GM10266 (cell line): Measurements from ENCODE around the gene THAP2.

Experiments used
- DNase-seq: peaks from one replicate; pipeline ENCODE4 v3.0.0; 2012; ENCODE audit errors: extremely low spot score
- TF ChIP-seq, protein P1 (sequence below): IDR thresholded peaks from 2 replicates; pipeline ENCODE4 v1.5.1; 2012; ENCODE audit warnings: mild to moderate bottlenecking, low read depth; ENCODE audit not compliant: control insufficient read depth, insufficient read depth; ENCODE audit errors: missing control alignments

THAP2 gene

DNA sequence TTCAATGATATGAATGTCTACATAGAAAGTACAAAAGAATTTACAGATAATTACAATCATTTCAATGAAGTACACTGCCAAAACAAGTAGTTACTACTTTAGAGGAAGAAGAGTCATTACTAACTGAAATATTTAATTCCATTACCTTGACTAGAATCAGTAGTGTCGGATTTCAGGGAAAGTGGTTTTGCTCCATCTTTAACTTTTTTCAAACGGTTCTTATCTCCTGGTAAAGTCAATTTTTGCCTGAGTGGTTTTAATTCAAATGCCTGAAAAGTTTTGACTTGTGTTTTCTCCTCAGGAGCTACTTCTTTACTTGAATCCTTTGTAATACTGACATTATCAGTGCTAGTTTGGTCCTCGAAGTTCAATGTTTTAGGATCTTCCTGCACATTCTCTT lies 7.4 kb upstream of the THAP2 start:
- TF ChIP-seq, protein P1, sequence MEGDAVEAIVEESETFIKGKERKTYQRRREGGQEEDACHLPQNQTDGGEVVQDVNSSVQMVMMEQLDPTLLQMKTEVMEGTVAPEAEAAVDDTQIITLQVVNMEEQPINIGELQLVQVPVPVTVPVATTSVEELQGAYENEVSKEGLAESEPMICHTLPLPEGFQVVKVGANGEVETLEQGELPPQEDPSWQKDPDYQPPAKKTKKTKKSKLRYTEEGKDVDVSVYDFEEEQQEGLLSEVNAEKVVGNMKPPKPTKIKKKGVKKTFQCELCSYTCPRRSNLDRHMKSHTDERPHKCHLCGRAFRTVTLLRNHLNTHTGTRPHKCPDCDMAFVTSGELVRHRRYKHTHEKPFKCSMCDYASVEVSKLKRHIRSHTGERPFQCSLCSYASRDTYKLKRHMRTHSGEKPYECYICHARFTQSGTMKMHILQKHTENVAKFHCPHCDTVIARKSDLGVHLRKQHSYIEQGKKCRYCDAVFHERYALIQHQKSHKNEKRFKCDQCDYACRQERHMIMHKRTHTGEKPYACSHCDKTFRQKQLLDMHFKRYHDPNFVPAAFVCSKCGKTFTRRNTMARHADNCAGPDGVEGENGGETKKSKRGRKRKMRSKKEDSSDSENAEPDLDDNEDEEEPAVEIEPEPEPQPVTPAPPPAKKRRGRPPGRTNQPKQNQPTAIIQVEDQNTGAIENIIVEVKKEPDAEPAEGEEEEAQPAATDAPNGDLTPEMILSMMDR = no peak
- DNase-seq = no peak

DNA sequence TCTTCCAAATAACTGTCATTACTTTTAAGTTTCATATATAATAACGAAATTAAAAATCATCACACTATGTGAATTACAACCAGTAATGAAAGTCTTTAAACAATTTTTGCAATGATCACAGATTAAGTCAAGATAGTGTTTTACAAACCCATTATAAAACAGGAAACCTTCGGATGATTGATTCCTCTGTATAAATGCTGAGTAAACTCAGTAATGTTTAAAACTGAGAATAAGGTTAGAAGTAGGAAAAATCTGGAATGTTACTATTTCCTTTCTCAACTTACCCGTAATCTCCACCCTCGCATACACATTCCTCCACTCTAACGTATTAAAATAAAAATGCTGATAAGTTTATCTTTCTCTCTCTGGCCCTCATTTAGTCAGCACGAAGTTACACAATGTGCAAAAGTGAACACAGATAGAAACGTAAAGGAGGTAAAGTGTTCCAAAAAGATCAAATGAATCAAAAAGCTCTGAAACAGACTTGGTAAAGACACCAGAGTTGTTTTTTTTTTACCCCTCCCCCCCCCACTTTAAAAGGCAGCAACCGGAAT lies 2.0 kb upstream of the THAP2 start:
- DNase-seq = no peak
- TF ChIP-seq, protein P1 = no peak

DNA sequence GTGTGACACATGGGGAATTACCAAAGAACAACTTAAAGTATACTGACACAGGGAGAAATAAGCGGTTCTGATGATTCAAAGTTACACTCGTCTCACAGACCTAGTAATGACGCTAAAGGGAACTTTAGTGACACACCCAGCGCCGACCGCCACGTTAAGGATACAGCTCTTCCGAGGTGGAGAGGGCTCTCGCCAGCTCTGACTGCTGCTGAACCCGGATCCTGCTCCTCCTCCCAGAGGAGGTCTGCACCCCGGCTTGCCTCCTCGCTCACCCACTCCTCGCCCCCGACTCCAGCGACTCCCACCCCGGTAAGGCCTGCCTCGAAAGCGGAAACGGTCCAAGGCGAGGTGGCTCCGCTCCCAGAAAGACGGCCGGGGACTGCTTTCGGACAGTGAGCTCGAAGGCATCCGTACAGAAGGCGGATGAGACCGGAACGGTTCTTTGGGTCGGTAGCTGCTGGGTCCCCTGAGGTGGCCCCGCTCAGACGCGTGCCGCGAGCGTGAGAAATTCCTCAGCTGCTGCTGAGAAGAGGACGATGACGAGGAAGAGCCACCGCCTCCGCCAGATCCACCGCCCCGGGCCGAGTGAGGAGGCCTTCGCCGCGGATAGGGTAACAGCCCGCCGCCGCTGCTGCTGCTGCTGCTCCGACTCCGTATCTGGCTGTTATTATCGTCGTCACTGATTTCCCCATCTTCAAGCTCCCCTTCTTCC lies 1.1 kb upstream of the THAP2 start:
- peak; percentile 26 for DNase-seq
- TF ChIP-seq, protein P1 = no peak

DNA sequence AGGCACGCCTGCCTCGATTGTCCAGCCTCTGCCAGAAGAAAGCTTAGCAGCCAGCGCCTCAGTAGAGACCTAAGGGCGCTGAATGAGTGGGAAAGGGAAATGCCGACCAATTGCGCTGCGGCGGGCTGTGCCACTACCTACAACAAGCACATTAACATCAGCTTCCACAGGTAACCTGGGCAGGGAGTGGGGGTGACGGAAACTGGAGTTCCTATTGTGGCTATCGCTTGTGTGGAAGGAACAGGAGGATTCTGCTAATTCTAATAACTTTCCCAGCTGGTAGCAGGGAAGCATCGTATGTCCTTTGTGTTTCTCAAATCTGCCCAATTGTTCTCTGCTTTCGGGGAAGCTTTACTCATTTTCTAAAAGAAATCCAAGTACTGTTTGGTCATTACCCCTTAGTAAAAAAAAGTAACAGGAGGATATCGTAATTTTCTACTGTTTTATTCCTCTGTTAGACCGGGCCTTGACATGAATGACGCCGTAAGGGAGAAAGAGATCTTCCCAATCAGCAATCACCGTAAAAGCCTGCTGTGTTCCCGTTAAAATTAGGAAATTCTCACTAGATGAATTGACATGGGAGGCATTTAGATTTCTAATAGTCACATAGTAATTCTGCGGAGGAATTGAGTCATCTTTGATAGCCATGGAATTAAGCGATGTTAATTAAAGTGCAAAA lies 449 bp downstream of the THAP2 start:
- TF ChIP-seq, protein P1 = no peak
- no peak for DNase-seq

DNA sequence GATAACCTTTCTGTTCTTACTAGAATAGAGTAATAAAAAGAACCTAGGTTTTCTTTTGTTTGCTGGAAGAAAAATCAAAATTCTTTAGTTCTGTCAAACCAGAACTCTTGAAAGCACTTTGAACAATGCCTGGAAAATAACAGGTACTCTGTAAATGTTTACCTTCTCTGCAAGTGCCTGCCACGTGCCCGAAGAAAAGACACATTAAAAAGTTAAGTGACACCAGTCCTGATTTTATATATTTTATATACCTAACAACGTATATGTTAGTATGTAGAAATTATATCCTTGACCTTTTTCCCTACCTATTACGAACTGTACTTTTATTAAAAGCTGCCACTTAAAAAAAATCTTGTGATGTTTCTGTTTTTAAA lies 976 bp downstream of the THAP2 start:
- TF ChIP-seq, protein P1 = no peak
- no peak for DNase-seq

DNA sequence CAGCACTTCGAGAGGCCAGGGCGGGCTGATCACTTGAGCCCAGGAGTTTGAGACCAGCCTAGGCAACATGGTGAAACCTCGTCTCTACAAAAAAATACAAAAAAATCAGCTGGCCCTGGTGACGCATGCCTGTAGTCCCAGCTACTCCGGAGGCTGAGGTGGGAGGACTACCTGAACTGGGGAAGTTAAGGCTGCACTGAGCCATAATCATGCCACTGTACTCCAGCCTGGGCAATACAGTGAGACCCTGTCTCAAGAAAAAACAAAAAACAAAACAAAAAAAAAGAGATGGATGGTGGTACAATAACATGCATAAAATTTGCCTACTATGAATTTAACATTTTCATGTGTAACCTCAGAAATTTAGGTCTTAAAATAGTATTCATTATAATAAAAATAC lies 2.2 kb downstream of the THAP2 start:
- TF ChIP-seq, protein P1 = no peak
- no peak for DNase-seq

DNA sequence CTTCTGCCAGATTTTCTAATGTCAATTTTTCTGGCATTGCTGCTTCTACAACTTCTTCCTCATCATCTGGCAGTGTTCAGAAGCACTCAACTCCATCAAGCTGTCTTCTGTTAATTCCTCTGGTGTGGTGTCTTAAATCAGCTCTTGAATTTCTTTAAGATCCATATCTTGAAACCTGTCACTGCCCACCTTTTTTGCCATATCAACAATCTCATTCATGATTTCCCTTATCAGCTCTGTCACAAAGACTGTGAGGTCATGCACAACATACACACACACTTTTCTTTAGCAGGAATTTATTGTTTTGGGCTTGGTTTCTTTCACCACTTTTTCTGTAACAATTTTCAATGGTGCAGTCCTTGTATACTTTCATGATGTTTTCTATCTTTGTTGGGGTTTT lies 7.2 kb downstream of the THAP2 start:
- TF ChIP-seq, protein P1 = no peak
- DNase-seq = no peak
